Activated CD4-positive, alpha-beta memory T cell treated with anti-CD3 and anti-CD28 coated beads for 36 hours (primary cell): ENCODE measurements around the gene ATP6V1G2. TPM values are rescaled to one million over a fixed set of nuclear protein-coding genes. Genes with fewer than 3 reads are reported as not detected.

Experiments used
- CTCF ChIA-PET: fragments of 350-600 bp; sonication (Branson Sonifier 250); formaldehyde crosslinking; loops from one replicate; lab custom pipeline; 2021; ENCODE audit warnings: antibody characterized with exemption, inconsistent platforms; lab: Charles Lee
- POLR2A ChIA-PET: fragments of 350-600 bp; sonication (Branson Sonifier 250); formaldehyde crosslinking; loops from one replicate; lab custom pipeline; 2021; ENCODE audit warnings: antibody characterized with exemption; lab: Charles Lee
- DNase-seq: peaks from one replicate; pipeline ENCODE4 v3.0.0-alpha.2; 2020
- H3K27ac Mint-ChIP-seq: one replicate; pipeline ENCODE4 v1.8.0; 2021; ENCODE audit warnings: mixed read lengths
- H3K27me3 Mint-ChIP-seq: one replicate; pipeline ENCODE4 v1.8.0; 2021; ENCODE audit warnings: mixed read lengths
- H3K36me3 Mint-ChIP-seq: one replicate; pipeline ENCODE4 v1.8.0; 2021; ENCODE audit warnings: mixed read lengths
- H3K4me1 Mint-ChIP-seq: one replicate; pipeline ENCODE4 v1.8.0; 2021; ENCODE audit warnings: low read depth, mixed read lengths
- H3K4me3 Mint-ChIP-seq: one replicate; pipeline ENCODE4 v1.8.0; 2021; ENCODE audit warnings: mild to moderate bottlenecking, mixed read lengths
- H3K9me3 Mint-ChIP-seq: one replicate; pipeline ENCODE4 v1.8.0; 2021; ENCODE audit warnings: mixed read lengths
- intact Hi-C: fragments of 100-400 bp; cut with micrococcal nuclease; formaldehyde crosslinking; loops from one replicate; pipeline ENCODE4 v1.15.1; 2023
- total RNA-seq, 2 experiments: library from RNA; stranded (reverse); gene quantifications; one replicate each; pipeline ENCODE4 v1.2.3, GENCODE V29; 2021

Gene ATP6V1G2
- total RNA-seq, 2 experiments from 2014 or later, result 1.4 to 1.6 TPM

DNA sequence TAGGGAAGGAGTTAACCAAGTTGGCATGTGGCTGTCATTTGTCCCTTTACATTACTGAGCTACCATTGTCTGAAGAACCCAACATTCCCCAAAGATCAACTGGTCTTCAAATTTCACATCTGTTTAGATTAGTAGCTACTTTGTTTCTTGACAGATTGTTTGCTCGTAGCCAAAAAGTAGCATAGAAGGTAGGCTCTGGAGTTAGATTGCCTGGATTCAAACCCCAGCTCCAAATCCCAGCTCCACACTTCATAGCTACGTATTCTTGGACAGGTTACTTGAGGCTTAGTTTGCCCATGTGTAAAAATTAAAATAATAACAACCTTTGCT is 2.1 kb upstream of the ATP6V1G2 start:
- Mint-ChIP-seq H3K36me3 (peaks cover 14% of the 10 kb centered on the region), H3K4me1 (peaks cover 37% of the 10 kb centered on the region), H3K4me3 (peak overlapping the region; percentile 76), H3K9me3 (no peaks in the 10 kb centered on the region), H3K27me3 (no peaks in the 10 kb centered on the region), H3K27ac (peak overlapping the region; percentile 89)
- POLR2A ChIA-PET, result interaction anchor here (0.9 to 9.0 kb wide), 4 partner anchors 20 to 65 kb away, joined by 4 to 125 read pairs (median 4); partner anchors contain the start of genes LTB, NCR3 and TNF
- intact Hi-C loops, result loop anchor here (5.0 kb wide), 1 partner anchor 189 kb away; the partner anchor contains the start of gene CLIC1
- DNase-seq, result no peak
- CTCF ChIA-PET, result interaction anchor here (0.8 to 29.2 kb wide), 7 partner anchors 9 to 74 kb away, joined by 3 to 1658 read pairs (median 5); partner anchors contain the start of genes LST1, LTA, LTB and NCR3

GRCh38 chr6:31547727-31548543 is 1.5 kb upstream of the ATP6V1G2 start:
- Mint-ChIP-seq H3K27ac (peak overlapping the region; percentile 89), H3K9me3 (no peaks in the 10 kb centered on the region), H3K4me3 (peak overlapping the region; percentile 76), H3K4me1 (peaks cover 40% of the 10 kb centered on the region), H3K36me3 (peaks cover 13% of the 10 kb centered on the region), H3K27me3 (no peaks in the 10 kb centered on the region)
- intact Hi-C loops, result loop anchor here (1.0 to 5.0 kb wide), 6 partner anchors 33 to 283 kb away; partner anchors contain the start of genes BAG6 and CLIC1
- CTCF ChIA-PET, result interaction anchor here (0.6 to 29.2 kb wide), 9 partner anchors 9 to 74 kb away, joined by 3 to 1658 read pairs (median 3); partner anchors contain the start of genes LST1, LTA, LTB and NCR3
- POLR2A ChIA-PET, result interaction anchor here (0.9 to 9.0 kb wide), 6 partner anchors 21 to 85 kb away, joined by 3 to 125 read pairs (median 4); partner anchors contain the start of genes LTB, NCR3 and TNF
- DNase-seq, result no peak

DNA sequence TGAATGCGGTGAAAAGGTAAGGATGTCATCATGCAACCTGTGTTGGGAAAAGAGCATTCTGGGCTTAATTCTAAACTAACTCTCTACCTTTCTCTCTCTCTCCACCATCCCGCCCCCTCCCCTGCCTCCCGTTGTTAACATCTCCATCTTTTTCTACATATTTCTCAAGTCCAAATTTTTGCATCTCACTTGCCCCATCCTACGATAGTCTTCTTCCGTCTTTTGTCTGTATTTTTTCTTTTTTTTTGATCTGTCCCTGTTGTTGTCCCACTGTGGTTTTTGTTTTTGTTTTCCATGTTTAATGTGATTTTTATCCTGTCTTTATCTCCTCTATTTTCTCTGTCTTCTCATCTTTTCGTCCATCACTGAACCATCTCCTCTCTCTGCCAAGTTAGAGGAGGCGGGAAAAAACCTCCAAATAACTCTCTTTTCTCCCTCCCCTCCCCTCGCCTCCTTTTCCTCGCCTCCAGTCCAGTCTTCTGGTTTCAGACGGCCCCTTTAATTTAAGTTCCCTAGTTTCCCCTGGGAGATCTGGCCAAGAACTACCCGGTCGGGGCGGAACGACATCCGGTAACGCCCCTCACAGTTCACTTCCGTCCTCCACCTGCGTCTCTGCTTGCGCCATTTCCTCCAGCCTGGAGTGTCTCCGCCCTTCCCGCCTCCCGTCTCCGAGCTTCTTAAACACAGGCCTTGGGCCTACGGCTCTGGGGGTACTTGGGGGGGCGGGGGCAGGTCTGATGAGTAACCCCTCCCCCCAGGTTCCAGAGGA is 734 bp upstream of the ATP6V1G2 start, which contains the start of gene NFKBIL1:
Gene NFKBIL1, plus strand, starts transcription at position 651 of the 769 bp plus-strand sequence. Its CDS starts 87 bp downstream, at position 738.
- peak; percentile 96 for DNase-seq
- peaks cover 13% of the 10 kb centered on the region for H3K36me3 Mint-ChIP-seq
- ChIA-PET CTCF (interaction anchor here (0.6 to 29.2 kb wide), 8 partner anchors 8 to 142 kb away, joined by 3 to 1658 read pairs (median 5); partner anchors contain the start of genes LST1, LTA, LTB and NCR3), POLR2A (interaction anchor here (1.0 to 9.0 kb wide), 5 partner anchors 32 to 84 kb away, joined by 3 to 125 read pairs (median 4); partner anchors contain the start of genes LTB and TNF)
- intact Hi-C loops, result loop anchor here (1.0 to 5.0 kb wide), 9 partner anchors 25 to 284 kb away; partner anchors contain the start of genes BAG6, CLIC1, LTA and PRRC2A
- H3K27me3 Mint-ChIP-seq, result no peaks in the 10 kb centered on the region
- H3K4me3 Mint-ChIP-seq, result peak within 1 kb of the TSS; percentile 76
- peaks cover 44% of the 10 kb centered on the region for H3K4me1 Mint-ChIP-seq
- H3K9me3 Mint-ChIP-seq, result no peaks in the 10 kb centered on the region
- peak within 1 kb of the TSS; percentile 89 for H3K27ac Mint-ChIP-seq

GRCh38 chr6:31545291-31545690 is 1.1 kb downstream of the ATP6V1G2 start:
- intact Hi-C loops, result loop anchor here (5.0 kb wide), 1 partner anchor 192 kb away; the partner anchor contains the start of gene CLIC1
- POLR2A ChIA-PET, result interaction anchor here (9.0 kb wide), 1 partner anchor 34 kb away, joined by 125 read pairs; the partner anchor contains the start of genes LTB and TNF
- peaks cover 40% of the 10 kb centered on the region for H3K4me1 Mint-ChIP-seq
- no peaks in the 10 kb centered on the region for H3K9me3 Mint-ChIP-seq
- H3K36me3 Mint-ChIP-seq, result peaks cover 20% of the 10 kb centered on the region
- H3K27me3 Mint-ChIP-seq, result no peaks in the 10 kb centered on the region
- no peak for DNase-seq
- H3K27ac Mint-ChIP-seq, result no peak overlapping the region
- CTCF ChIA-PET, result interaction anchor here (0.6 to 29.2 kb wide), 5 partner anchors 41 to 110 kb away, joined by 3 to 1658 read pairs (median 4); partner anchors contain the start of genes APOM, BAG6, LST1 and LTB
- no peak overlapping the region for H3K4me3 Mint-ChIP-seq

- Mint-ChIP-seq H3K4me1 (peaks cover 46% of the 10 kb centered on the region), H3K27me3 (no peaks in the 10 kb centered on the region), H3K4me3 (no peak overlapping the region), H3K36me3 (peaks cover 26% of the 10 kb centered on the region), H3K9me3 (no peaks in the 10 kb centered on the region), H3K27ac (no peak overlapping the region)
- DNase-seq, result no peak
- POLR2A ChIA-PET, result interaction anchor here (9.0 kb wide), 1 partner anchor 34 kb away, joined by 125 read pairs; the partner anchor contains the start of genes LTB and TNF
- intact Hi-C loops, result loop anchor here (5.0 kb wide), 2 partner anchors 142 to 193 kb away; partner anchors contain the start of genes CLIC1 and MICA
- CTCF ChIA-PET, result interaction anchor here (0.6 to 29.2 kb wide), 2 partner anchors 42 to 58 kb away, joined by 3 to 1658 read pairs; partner anchors contain the start of genes LST1, LTB, NCR3 and TNF
Measured at GRCh38 chr6:31544676-31545075, 1.7 kb downstream of the ATP6V1G2 start.

GRCh38 chr6:31543639-31544038 is 2.8 kb downstream of the ATP6V1G2 start:
- Mint-ChIP-seq H3K27ac (no peak overlapping the region), H3K36me3 (peaks cover 30% of the 10 kb centered on the region), H3K9me3 (no peaks in the 10 kb centered on the region), H3K4me3 (no peak overlapping the region), H3K27me3 (no peaks in the 10 kb centered on the region), H3K4me1 (peaks cover 51% of the 10 kb centered on the region)
- intact Hi-C loops, result loop anchor here (5.0 kb wide), 1 partner anchor 141 kb away; the partner anchor contains the start of gene MICA
- ChIA-PET CTCF (interaction anchor here (4.8 to 29.2 kb wide), 3 partner anchors 8 to 49 kb away, joined by 23 to 1658 read pairs (median 68); partner anchors contain the start of genes LST1, LTB, MICB and NCR3), POLR2A (interaction anchor here (9.0 kb wide), 1 partner anchor 35 kb away, joined by 125 read pairs; the partner anchor contains the start of genes LTB and TNF)
- no peak for DNase-seq

- peak within 1 kb of the TSS; percentile 94 for H3K4me3 Mint-ChIP-seq
- ChIA-PET POLR2A (interaction anchor here (0.8 to 3.5 kb wide), 27 partner anchors 9 to 1312 kb away, joined by 3 to 32 read pairs (median 5); partner anchors contain the start of genes BAG6, CSNK2B, DXO and GPANK1), CTCF (interaction anchor here (0.8 to 29.2 kb wide), 12 partner anchors 9 to 249 kb away, joined by 3 to 1658 read pairs (median 4); partner anchors contain the start of genes LST1, LTB, MICB and NCR3)
- peak; percentile 96 for DNase-seq
- intact Hi-C loops, result loop anchor here (1.0 to 5.0 kb wide), 4 partner anchors 48 to 140 kb away; partner anchors contain the start of genes BAG6, MICA and PRRC2A
- no peaks in the 10 kb centered on the region for H3K27me3 Mint-ChIP-seq
- H3K4me1 Mint-ChIP-seq, result peaks cover 50% of the 10 kb centered on the region
- H3K9me3 Mint-ChIP-seq, result no peaks in the 10 kb centered on the region
- peaks cover 39% of the 10 kb centered on the region for H3K36me3 Mint-ChIP-seq
- peak within 1 kb of the TSS; percentile 93 for H3K27ac Mint-ChIP-seq
Measured at GRCh38 chr6:31541658-31542521, 4.5 kb downstream of the ATP6V1G2 start, which contains the start of gene DDX39B. DDX39B (minus strand) TSS chr6:31542003; CDS start chr6:31540532, 1,471 bp downstream.

- POLR2A ChIA-PET, result interaction anchor here (0.8 to 3.5 kb wide), 27 partner anchors 9 to 1312 kb away, joined by 3 to 32 read pairs (median 5); partner anchors contain the start of genes BAG6, CSNK2B, DXO and GPANK1
- H3K27me3 Mint-ChIP-seq, result no peaks in the 10 kb centered on the region
- H3K4me3 Mint-ChIP-seq, result peak overlapping the region; percentile 94
- peaks cover 50% of the 10 kb centered on the region for H3K4me1 Mint-ChIP-seq
- peaks cover 45% of the 10 kb centered on the region for H3K36me3 Mint-ChIP-seq
- intact Hi-C loops, result loop anchor here (1.0 to 5.0 kb wide), 2 partner anchors 47 to 139 kb away; partner anchors contain the start of gene MICA
- peak overlapping the region; percentile 93 for H3K27ac Mint-ChIP-seq
- no peaks in the 10 kb centered on the region for H3K9me3 Mint-ChIP-seq
- CTCF ChIA-PET, result interaction anchor here (0.8 to 29.2 kb wide), 13 partner anchors 10 to 250 kb away, joined by 3 to 1658 read pairs (median 4); partner anchors contain the start of genes LST1, LTB, MICB and NCR3
- DNase-seq, result peak; percentile 73
Measured at GRCh38 chr6:31541059-31541657, 5.2 kb downstream of the ATP6V1G2 start.

DNA sequence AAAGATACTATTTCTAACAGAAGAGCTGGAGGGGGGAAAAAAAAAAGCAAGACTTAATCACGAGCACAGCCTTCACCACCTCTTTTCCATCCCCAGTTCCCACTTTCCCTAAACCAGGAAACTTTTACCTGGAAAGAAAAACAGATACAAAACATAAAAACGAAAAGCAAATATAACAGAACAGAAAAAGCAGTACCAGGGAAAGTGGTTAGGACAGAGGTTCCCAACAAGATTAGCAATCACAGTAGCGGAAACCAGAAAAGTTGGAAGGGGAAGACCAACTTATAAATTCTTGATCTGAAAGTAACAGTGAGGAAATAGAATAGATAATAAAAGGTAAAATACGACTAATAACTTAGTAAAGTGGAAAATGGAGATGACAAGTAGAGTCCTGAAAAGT is 5.8 kb downstream of the ATP6V1G2 start:
- Mint-ChIP-seq H3K9me3 (no peaks in the 10 kb centered on the region), H3K4me1 (peaks cover 50% of the 10 kb centered on the region), H3K36me3 (peaks cover 51% of the 10 kb centered on the region), H3K27me3 (no peaks in the 10 kb centered on the region), H3K27ac (peak overlapping the region; percentile 93), H3K4me3 (peak overlapping the region; percentile 94)
- intact Hi-C loops, result loop anchor here (1.0 to 5.0 kb wide), 2 partner anchors 46 to 138 kb away; partner anchors contain the start of gene MICA
- ChIA-PET CTCF (interaction anchor here (0.9 to 29.2 kb wide), 5 partner anchors 9 to 46 kb away, joined by 3 to 1658 read pairs (median 23); partner anchors contain the start of genes LST1, LTB, MICB and NCR3), POLR2A (interaction anchor here (1.1 to 3.5 kb wide), 12 partner anchors 9 to 140 kb away, joined by 3 to 32 read pairs (median 8); partner anchors contain the start of genes BAG6, CSNK2B, GPANK1 and MCCD1)
- no peak for DNase-seq
